SJCRH30 (cell line): Measurements from ENCODE around the gene SETD5. TPM values are rescaled to one million over a fixed set of nuclear protein-coding genes. Genes with fewer than 3 reads are reported as not detected.

ENCODE experiments used
- DNase-seq, 2 experiments: peaks; one replicate each; pipeline ENCODE4 v3.0.0-alpha.2; 2015 to 2020
- H3K27ac ChIP-seq: fragments of 250-450 bp; sonication (Bioruptor Pico); 2 replicates; pipeline ENCODE4 v1.5.1; 2020; ENCODE audit warnings: mild to moderate bottlenecking, moderate library complexity
- H3K27me3 ChIP-seq: fragments of 250-450 bp; sonication (Bioruptor Pico); 2 replicates; pipeline ENCODE4 v1.5.1; 2020; ENCODE audit warnings: mild to moderate bottlenecking, moderate library complexity
- H3K36me3 ChIP-seq: fragments of 250-450 bp; sonication (Bioruptor Pico); 2 replicates; pipeline ENCODE4 v1.5.1; 2020; ENCODE audit warnings: mild to moderate bottlenecking, moderate library complexity
- H3K4me1 ChIP-seq: fragments of 250-450 bp; sonication (Bioruptor Pico); 2 replicates; pipeline ENCODE4 v1.5.1; 2020; ENCODE audit warnings: mild to moderate bottlenecking, moderate library complexity
- H3K4me3 ChIP-seq: fragments of 250-450 bp; sonication (Bioruptor Pico); 2 replicates; pipeline ENCODE4 v1.5.1; 2020; ENCODE audit warnings: mild to moderate bottlenecking, moderate library complexity
- H3K9me3 ChIP-seq: fragments of 250-450 bp; sonication (Bioruptor Pico); replicated peaks from 2 replicates; pipeline ENCODE4 v1.5.1; 2020; ENCODE audit warnings: mild to moderate bottlenecking, moderate library complexity
- total RNA-seq: library from RNA; depleted of rRNA; stranded (reverse); fragments of >200 nt; shearing (Covaris generic); gene quantifications from 2 replicates; pipeline ENCODE4 v1.2.3, GENCODE V29; 2014; rRNA removed

SETD5 gene, protein sequence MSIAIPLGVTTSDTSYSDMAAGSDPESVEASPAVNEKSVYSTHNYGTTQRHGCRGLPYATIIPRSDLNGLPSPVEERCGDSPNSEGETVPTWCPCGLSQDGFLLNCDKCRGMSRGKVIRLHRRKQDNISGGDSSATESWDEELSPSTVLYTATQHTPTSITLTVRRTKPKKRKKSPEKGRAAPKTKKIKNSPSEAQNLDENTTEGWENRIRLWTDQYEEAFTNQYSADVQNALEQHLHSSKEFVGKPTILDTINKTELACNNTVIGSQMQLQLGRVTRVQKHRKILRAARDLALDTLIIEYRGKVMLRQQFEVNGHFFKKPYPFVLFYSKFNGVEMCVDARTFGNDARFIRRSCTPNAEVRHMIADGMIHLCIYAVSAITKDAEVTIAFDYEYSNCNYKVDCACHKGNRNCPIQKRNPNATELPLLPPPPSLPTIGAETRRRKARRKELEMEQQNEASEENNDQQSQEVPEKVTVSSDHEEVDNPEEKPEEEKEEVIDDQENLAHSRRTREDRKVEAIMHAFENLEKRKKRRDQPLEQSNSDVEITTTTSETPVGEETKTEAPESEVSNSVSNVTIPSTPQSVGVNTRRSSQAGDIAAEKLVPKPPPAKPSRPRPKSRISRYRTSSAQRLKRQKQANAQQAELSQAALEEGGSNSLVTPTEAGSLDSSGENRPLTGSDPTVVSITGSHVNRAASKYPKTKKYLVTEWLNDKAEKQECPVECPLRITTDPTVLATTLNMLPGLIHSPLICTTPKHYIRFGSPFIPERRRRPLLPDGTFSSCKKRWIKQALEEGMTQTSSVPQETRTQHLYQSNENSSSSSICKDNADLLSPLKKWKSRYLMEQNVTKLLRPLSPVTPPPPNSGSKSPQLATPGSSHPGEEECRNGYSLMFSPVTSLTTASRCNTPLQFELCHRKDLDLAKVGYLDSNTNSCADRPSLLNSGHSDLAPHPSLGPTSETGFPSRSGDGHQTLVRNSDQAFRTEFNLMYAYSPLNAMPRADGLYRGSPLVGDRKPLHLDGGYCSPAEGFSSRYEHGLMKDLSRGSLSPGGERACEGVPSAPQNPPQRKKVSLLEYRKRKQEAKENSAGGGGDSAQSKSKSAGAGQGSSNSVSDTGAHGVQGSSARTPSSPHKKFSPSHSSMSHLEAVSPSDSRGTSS (N-terminal part only)
- 97.5 and 104 TPM in 2 replicates for total RNA-seq

DNA sequence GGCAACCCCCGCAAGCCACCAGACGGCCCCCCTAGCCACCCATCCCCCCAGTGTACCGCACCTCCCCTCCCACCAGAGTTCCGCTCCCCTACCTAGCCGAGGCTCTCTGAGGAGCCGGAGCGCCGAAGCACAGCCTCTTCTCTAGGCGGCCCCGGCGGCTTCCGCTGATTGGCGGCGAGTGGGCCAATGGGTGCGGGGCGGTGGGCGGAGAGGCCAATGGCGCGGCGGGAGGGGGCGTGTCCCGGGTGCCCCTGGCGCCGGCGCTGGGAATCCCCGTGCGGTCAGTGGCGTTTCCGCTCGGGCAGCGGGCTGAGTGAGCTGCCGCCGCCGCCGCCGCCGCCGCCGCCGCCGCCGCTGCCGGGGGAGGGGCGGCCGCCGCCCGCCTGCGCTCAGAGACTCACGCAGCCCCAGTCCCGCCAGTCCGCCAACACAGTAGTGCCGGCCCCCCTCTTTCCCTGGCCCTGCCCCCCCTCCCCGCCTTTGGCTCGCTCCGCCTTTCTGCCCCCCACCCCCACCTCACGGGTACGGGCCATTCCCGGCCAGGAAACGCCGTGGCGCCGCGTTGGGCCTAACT is at the start of gene SETD5:
TSS of gene SETD5 (plus strand) at position 284 of the 574 bp plus-strand sequence. CDS start 31,324 bp downstream, outside the sequence.
- Histone ChIP-seq H3K4me1 (peaks cover 26% of the 10 kb centered on the region), H3K36me3 (peaks cover 21% of the 10 kb centered on the region), H3K27ac (peak within 1 kb of the TSS; percentile 96), H3K9me3 (no peaks in the 10 kb centered on the region), H3K27me3 (no peaks in the 10 kb centered on the region), H3K4me3 (peak within 1 kb of the TSS; percentile 88)
- DNase-seq = peak; percentile 98

GRCh38 chr3:9347887-9348286 is 49.5 kb upstream of the SETD5 start:
- Histone ChIP-seq H3K4me1 (peaks cover 23% of the 10 kb centered on the region), H3K36me3 (no peaks in the 10 kb centered on the region), H3K27ac (no peak overlapping the region), H3K27me3 (no peaks in the 10 kb centered on the region), H3K4me3 (no peak overlapping the region), H3K9me3 (no peaks in the 10 kb centered on the region)
- DNase-seq = no peak

- H3K4me3 ChIP-seq = no peak overlapping the region
- no peaks in the 10 kb centered on the region for H3K36me3 ChIP-seq
- DNase-seq = peak; percentile 90 to 95
- H3K4me1 ChIP-seq = peaks cover 23% of the 10 kb centered on the region
- H3K27ac ChIP-seq = peak overlapping the region; percentile 57
- no peaks in the 10 kb centered on the region for H3K27me3 ChIP-seq
- H3K9me3 ChIP-seq = no peaks in the 10 kb centered on the region
Measured at GRCh38 chr3:9349321-9350117, 47.9 kb upstream of the SETD5 start.

DNA sequence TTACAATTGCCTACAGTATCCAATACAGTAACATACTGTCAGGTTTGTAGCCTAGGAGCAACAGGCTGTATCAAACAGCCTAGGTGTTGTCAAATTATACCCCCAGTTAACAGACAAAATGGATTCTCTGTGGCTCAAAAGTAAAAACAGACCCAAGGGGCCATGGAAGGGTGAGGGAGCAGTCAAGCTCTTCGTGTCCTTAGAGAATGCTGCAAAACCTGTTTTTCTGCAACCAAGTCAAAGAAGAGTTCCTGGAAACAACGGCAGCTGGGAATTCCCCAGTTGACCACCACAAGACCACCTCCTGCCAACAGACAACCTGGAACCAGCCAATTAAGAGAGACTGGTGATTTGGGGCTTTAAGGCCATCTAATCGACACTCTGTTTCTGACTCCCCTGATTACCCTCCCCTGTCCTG is 45.7 kb upstream of the SETD5 start:
- Histone ChIP-seq H3K27ac (no peak overlapping the region), H3K36me3 (no peaks in the 10 kb centered on the region), H3K27me3 (no peaks in the 10 kb centered on the region), H3K4me3 (no peak overlapping the region), H3K4me1 (peaks cover 23% of the 10 kb centered on the region), H3K9me3 (no peaks in the 10 kb centered on the region)
- peak in 1 of 2 experiments; percentile 31 for DNase-seq

DNA sequence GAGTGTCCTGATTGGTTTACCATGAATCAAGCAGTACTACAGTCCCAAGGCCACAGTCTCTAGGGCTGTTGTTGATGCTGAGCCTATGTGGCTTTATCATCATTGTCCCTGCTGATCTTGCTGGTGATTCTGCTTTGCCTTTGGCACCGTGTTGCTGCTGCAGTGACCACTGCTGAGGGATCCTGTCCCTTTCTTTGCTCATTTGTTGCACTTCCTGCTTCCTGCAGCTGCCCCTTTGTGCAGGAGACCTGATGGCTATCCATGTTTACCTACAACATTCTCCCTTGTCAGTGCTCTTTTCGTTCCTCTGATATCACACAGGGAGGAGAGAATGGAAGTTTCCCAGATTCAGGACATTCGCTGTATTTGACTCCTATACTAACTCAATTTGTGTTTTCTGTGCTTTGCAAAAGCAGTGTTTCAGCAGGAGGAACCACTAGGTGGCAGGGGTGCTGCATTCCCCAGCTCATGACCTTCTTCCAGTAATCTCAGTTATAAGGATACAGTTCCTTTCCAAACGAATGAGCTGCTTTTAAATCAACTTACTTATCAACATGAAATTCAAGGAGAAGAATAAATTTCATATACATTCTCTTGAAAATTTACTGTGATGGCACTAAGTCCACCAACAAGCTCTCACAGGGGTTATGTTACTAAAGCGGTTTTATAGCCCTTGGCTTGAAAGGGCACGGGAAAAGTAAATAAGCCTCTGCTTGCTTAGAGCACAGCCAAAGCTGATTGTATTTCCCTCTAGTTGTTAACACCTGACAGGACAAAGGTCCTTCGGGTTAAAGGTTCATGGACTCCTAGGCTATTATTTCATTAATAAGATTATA is 44.3 kb upstream of the SETD5 start:
- Histone ChIP-seq H3K27ac (no peak overlapping the region), H3K27me3 (no peaks in the 10 kb centered on the region), H3K9me3 (no peaks in the 10 kb centered on the region), H3K36me3 (no peaks in the 10 kb centered on the region), H3K4me3 (no peak overlapping the region), H3K4me1 (peaks cover 23% of the 10 kb centered on the region)
- peak; percentile 66 to 80 for DNase-seq

DNA sequence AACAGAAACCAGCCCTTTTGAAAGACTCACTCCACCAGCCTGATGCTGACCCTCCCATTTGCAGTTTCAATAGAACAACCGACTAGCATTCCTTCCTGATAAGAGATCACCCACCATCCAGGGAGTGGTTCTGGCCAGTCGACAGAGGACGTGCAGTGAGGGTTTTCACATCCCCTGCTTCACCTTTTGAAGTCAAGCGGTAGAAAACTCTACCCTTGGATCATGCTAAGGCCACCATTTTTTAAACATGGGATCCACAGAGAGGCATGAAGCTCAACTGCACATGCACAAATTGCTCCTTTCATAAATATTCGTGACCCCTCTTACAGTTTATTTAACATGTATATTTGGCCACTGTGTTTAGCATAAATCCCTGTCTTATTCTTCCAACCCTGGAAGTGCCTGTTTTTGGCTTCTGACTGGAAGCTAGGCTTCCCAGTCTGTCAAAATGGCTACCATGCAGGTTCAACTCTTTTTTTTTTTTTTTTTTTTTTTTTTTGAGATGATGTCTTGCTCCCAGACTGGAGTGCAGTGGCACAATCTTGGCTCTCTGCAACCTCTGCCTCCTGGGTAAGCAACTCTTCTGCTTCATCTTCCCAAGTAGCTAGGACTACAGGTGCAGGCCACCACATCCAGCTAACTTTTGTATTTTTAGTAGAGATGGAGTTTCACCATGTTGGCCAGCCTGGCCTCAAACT is 35.6 kb upstream of the SETD5 start:
- Histone ChIP-seq H3K27ac (peak overlapping the region; percentile 95; the same call in 1 of the 2 replicates), H3K36me3 (peaks cover 23% of the 10 kb centered on the region), H3K4me1 (peaks cover 10% of the 10 kb centered on the region), H3K27me3 (no peaks in the 10 kb centered on the region), H3K4me3 (peak overlapping the region; percentile 70), H3K9me3 (no peaks in the 10 kb centered on the region)
- DNase-seq = no peak

- H3K4me1 ChIP-seq = peaks cover 10% of the 10 kb centered on the region
- H3K4me3 ChIP-seq = peak within 1 kb of the TSS; percentile 70
- H3K27ac ChIP-seq = peak within 1 kb of the TSS; percentile 95
- H3K27me3 ChIP-seq = no peaks in the 10 kb centered on the region
- no peaks in the 10 kb centered on the region for H3K9me3 ChIP-seq
- peak; percentile 96 to 97 for DNase-seq
- peaks cover 33% of the 10 kb centered on the region for H3K36me3 ChIP-seq
Measured at GRCh38 chr3:9362731-9363530, 34.5 kb upstream of the SETD5 start, which contains the start of gene THUMPD3. Gene THUMPD3 (plus strand): TSS chr3:9363054. CDS start chr3:9365069, 2,015 bp downstream.

- H3K4me1 ChIP-seq = peaks cover 4% of the 10 kb centered on the region; the same call in 1 of the 2 replicates
- DNase-seq = no peak
- no peaks in the 10 kb centered on the region for H3K27me3 ChIP-seq
- no peaks in the 10 kb centered on the region for H3K9me3 ChIP-seq
- H3K36me3 ChIP-seq = peaks cover 91% of the 10 kb centered on the region
- no peak overlapping the region for H3K27ac ChIP-seq
- no peak overlapping the region for H3K4me3 ChIP-seq
Measured at GRCh38 chr3:9369508-9369907, 27.9 kb upstream of the SETD5 start.

- Histone ChIP-seq H3K27ac (no peak overlapping the region), H3K36me3 (peaks cover 95% of the 10 kb centered on the region), H3K4me3 (no peak overlapping the region), H3K9me3 (no peaks in the 10 kb centered on the region), H3K27me3 (no peaks in the 10 kb centered on the region), H3K4me1 (no peaks in the 10 kb centered on the region)
- DNase-seq = no peak
Measured at GRCh38 chr3:9373465-9373864, 23.9 kb upstream of the SETD5 start.

- H3K4me1 ChIP-seq = no peaks in the 10 kb centered on the region
- peaks cover 86% of the 10 kb centered on the region for H3K36me3 ChIP-seq
- H3K4me3 ChIP-seq = no peak overlapping the region
- no peak overlapping the region for H3K27ac ChIP-seq
- H3K27me3 ChIP-seq = no peaks in the 10 kb centered on the region
- no peaks in the 10 kb centered on the region for H3K9me3 ChIP-seq
- DNase-seq = no peak
Measured at GRCh38 chr3:9377981-9378380, 19.4 kb upstream of the SETD5 start.

- no peak overlapping the region for H3K27ac ChIP-seq
- no peak overlapping the region for H3K4me3 ChIP-seq
- no peaks in the 10 kb centered on the region for H3K4me1 ChIP-seq
- no peak for DNase-seq
- H3K27me3 ChIP-seq = no peaks in the 10 kb centered on the region
- H3K36me3 ChIP-seq = peaks cover 86% of the 10 kb centered on the region
- H3K9me3 ChIP-seq = no peaks in the 10 kb centered on the region
Measured at GRCh38 chr3:9379327-9379726, 18.1 kb upstream of the SETD5 start.

DNA sequence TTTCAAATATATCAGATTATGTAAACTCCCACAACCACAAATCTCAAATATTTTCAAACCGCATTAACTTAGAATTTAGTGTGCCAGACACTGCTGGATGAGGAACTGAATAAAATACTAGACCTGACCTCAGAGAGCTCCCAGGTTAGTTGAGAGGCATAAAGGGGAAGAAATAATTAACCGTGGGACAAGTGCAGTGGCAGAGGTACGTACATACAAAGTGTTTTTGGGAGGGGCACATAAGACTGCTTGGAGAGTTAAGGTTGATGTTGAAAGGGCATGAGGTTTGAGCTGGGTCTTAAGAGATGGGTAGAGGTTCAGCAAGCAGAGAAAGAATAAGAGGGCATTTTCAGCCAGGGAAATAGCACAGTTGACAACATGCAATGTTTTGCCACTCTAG is 17.4 kb upstream of the SETD5 start:
- DNase-seq = no peak
- H3K9me3 ChIP-seq = no peaks in the 10 kb centered on the region
- H3K36me3 ChIP-seq = peaks cover 87% of the 10 kb centered on the region
- no peak overlapping the region for H3K27ac ChIP-seq
- H3K27me3 ChIP-seq = no peaks in the 10 kb centered on the region
- no peak overlapping the region for H3K4me3 ChIP-seq
- H3K4me1 ChIP-seq = no peaks in the 10 kb centered on the region
